Measurements from ENCODE around the gene CDHR2.

- TF ChIP-seq CTCF (IDR thresholded peaks at IDR 0.05): peak in 6 of 12 donors; percentile 8 to 32 (median 23)
- no peak for TF ChIP-seq POLR2A (IDR thresholded peaks at IDR 0.05)
Measured at GRCh38 chr5:176619203-176619568, 70.0 kb downstream of the CDHR2 start.

All from heart left ventricle (tissue), 13 donors.